GM23338 (cell line): ENCODE measurements around the gene FAM13A. TPM values are rescaled to one million over a fixed set of nuclear protein-coding genes. Genes with fewer than 3 reads are reported as not detected.

ENCODE experiments used
- ATAC-seq: fragments of 200-7000 bp; cut with Tn5 transposase; 3 replicates; pipeline ENCODE4 v1.9.1; 2020
- DNase-seq: peaks from one replicate; pipeline ENCODE4 v3.0.0-alpha.2; 2015; ENCODE audit warnings: low spot score
- H2AFZ ChIP-seq: fragments of 200-600 bp; sonication (generic); 2 replicates; pipeline ENCODE4 v1.8.0; 2016; ENCODE audit warnings: antibody characterized with exemption, mild to moderate bottlenecking, moderate library complexity
- H3F3A ChIP-seq: fragments of 200-600 bp; sonication (generic); replicated peaks from 2 replicates; pipeline ENCODE4 v1.8.0; 2017; ENCODE audit warnings: antibody characterized with exemption, mixed run types, low read depth
- H3K27ac ChIP-seq: fragments of 200-600 bp; sonication (generic); 2 replicates; pipeline ENCODE4 v1.6.1; 2016; ENCODE audit warnings: low read depth
- H3K27me3 ChIP-seq: fragments of 200-600 bp; sonication (generic); 2 replicates; pipeline ENCODE4 v1.8.0; 2016; ENCODE audit warnings: mild to moderate bottlenecking, mixed run types, moderate library complexity; ENCODE audit not compliant: insufficient read depth
- H3K36me3 ChIP-seq: fragments of 200-600 bp; sonication (generic); 2 replicates; pipeline ENCODE4 v1.8.0; 2016; ENCODE audit warnings: mild to moderate bottlenecking; ENCODE audit not compliant: insufficient read depth
- H3K4me1 ChIP-seq: fragments of 200-600 bp; sonication (generic); 2 replicates; pipeline ENCODE4 v1.8.0; 2016; ENCODE audit warnings: mild to moderate bottlenecking, moderate library complexity; ENCODE audit not compliant: insufficient read depth
- H3K4me2 ChIP-seq: fragments of 200-600 bp; sonication (generic); 2 replicates; pipeline ENCODE4 v1.7.1; 2017; ENCODE audit warnings: mixed run types
- H3K4me3 ChIP-seq: fragments of 200-600 bp; sonication (generic); 2 replicates; pipeline ENCODE4 v1.6.1; 2016; ENCODE audit warnings: mixed run types
- H3K79me2 ChIP-seq: fragments of 200-600 bp; sonication (generic); replicated peaks from 2 replicates; pipeline ENCODE4 v1.8.0; 2017; ENCODE audit warnings: mild to moderate bottlenecking; ENCODE audit not compliant: insufficient read depth
- H3K9me2 ChIP-seq: fragments of 200-600 bp; sonication (generic); 2 replicates; pipeline ENCODE4 v1.8.0; 2017; ENCODE audit not compliant: insufficient read depth
- H4K20me1 ChIP-seq: fragments of 200-600 bp; sonication (generic); replicated peaks from 2 replicates; pipeline ENCODE4 v1.8.0; 2017; ENCODE audit warnings: mild to moderate bottlenecking; ENCODE audit not compliant: insufficient read depth
- H3K27ac Mint-ChIP-seq: 2 replicates; pipeline ENCODE4 v1.8.0; 2020; ENCODE audit warnings: inconsistent platforms, mild to moderate bottlenecking, moderate library complexity, mixed read lengths
- H3K27me3 Mint-ChIP-seq: 3 replicates; pipeline ENCODE4 v1.8.0; 2022; ENCODE audit warnings: low read depth, mild to moderate bottlenecking, moderate library complexity, mixed read lengths, inconsistent platforms; ENCODE audit not compliant: insufficient read depth, poor library complexity
- H3K36me3 Mint-ChIP-seq: 3 replicates; pipeline ENCODE4 v1.8.0; 2021; ENCODE audit warnings: low read depth, mild to moderate bottlenecking, inconsistent platforms, moderate library complexity, mixed read lengths
- H3K4me1 Mint-ChIP-seq: 3 replicates; pipeline ENCODE4 v1.8.0; 2020; ENCODE audit warnings: mild to moderate bottlenecking, inconsistent platforms, mixed read lengths
- H3K4me3 Mint-ChIP-seq: 3 replicates; pipeline ENCODE4 v1.8.0; 2021; ENCODE audit warnings: moderate library complexity, mild to moderate bottlenecking, inconsistent platforms, mixed read lengths
- H3K9me3 Mint-ChIP-seq: 3 replicates; pipeline ENCODE4 v1.8.0; 2020; ENCODE audit warnings: moderate library complexity, mild to moderate bottlenecking, inconsistent platforms, mixed read lengths
- NANOG ChIP-seq: IDR thresholded peaks from 2 replicates; pipeline ENCODE4 v1.6.1; 2016; ENCODE audit warnings: antibody characterized with exemption, borderline replicate concordance
- POLR2AphosphoS5 ChIP-seq: IDR thresholded peaks from 2 replicates; pipeline ENCODE4 v1.6.1; 2016; ENCODE audit warnings: antibody characterized with exemption, low read depth
- STAT1 ChIP-seq: IDR thresholded peaks from one replicate; pipeline ENCODE4 v1.6.1; 2016; ENCODE audit warnings: antibody characterized with exemption; ENCODE audit not compliant: unreplicated experiment
- ZNF462 ChIP-seq: fragments of 250-450 bp; sonication (Bioruptor Pico); IDR thresholded peaks from 2 replicates; pipeline ENCODE4 v1.5.0; 2020; ENCODE audit warnings: mild to moderate bottlenecking, moderate library complexity
- polyA plus RNA-seq: library from polyadenylated mRNA; unstranded; fragments of >200 nt; fragmentation: Nextera tagmentation; extraction: Ambion mirVana; gene quantifications from 2 replicates; pipeline ENCODE4 v1.2.1, GENCODE V29; 2016
- total RNA-seq: library from RNA; depleted of rRNA; stranded (reverse); fragments of >200 nt; shearing (Covaris generic); gene quantifications from 2 replicates; pipeline ENCODE4 v1.2.3, GENCODE V29; 2014
- TF ChIP-seq, protein P1 (sequence below), 2 experiments: fragments of 200-600 bp in 1 of 2; sonication (generic) in 1 of 2; conservative IDR thresholded peaks; 2 replicates each; pipeline versions ENCODE4 v1.5.1 to v1.6.1; 2016 to 2017; ENCODE audit warnings: antibody characterized with exemption in 2 of 2, low read depth in 2 of 2, mild to moderate bottlenecking in 2 of 2, moderate library complexity in 1 of 2
- TF ChIP-seq, protein P2 (sequence below): IDR thresholded peaks from 2 replicates; pipeline ENCODE4 v1.6.1; 2016; ENCODE audit warnings: antibody characterized with exemption

FAM13A gene
- total and polyA plus RNA-seq, 2 experiments from 2014 or later, result 13.9 to 28.4 TPM

GRCh38 chr4:88794087-88794690, 262.8 kb downstream of the FAM13A start (continued):
- TF ChIP-seq ZNF462 (CRISPR knock-in tag), result no peak
- TF ChIP-seq POLR2AphosphoS5, result no peak
- no peak for TF ChIP-seq NANOG
- TF ChIP-seq STAT1, result no peak
- TF ChIP-seq, protein P1, sequence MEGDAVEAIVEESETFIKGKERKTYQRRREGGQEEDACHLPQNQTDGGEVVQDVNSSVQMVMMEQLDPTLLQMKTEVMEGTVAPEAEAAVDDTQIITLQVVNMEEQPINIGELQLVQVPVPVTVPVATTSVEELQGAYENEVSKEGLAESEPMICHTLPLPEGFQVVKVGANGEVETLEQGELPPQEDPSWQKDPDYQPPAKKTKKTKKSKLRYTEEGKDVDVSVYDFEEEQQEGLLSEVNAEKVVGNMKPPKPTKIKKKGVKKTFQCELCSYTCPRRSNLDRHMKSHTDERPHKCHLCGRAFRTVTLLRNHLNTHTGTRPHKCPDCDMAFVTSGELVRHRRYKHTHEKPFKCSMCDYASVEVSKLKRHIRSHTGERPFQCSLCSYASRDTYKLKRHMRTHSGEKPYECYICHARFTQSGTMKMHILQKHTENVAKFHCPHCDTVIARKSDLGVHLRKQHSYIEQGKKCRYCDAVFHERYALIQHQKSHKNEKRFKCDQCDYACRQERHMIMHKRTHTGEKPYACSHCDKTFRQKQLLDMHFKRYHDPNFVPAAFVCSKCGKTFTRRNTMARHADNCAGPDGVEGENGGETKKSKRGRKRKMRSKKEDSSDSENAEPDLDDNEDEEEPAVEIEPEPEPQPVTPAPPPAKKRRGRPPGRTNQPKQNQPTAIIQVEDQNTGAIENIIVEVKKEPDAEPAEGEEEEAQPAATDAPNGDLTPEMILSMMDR (conservative IDR thresholded peaks at IDR 0.05; ENCODE audit: low read depth in 2 of 2), result no peak

- Mint-ChIP-seq H3K4me3 (no peak overlapping the region), H3K36me3 (no peaks in the 10 kb centered on the region), H3K9me3 (no peaks in the 10 kb centered on the region), H3K27me3 (no peaks in the 10 kb centered on the region), H3K4me1 (peaks cover 25% of the 10 kb centered on the region), H3K27ac (peak overlapping the region; percentile 90)
- no peak for ATAC-seq
- Histone ChIP-seq H3K4me2 (0 out of 2 replicates have a peak overlapping the region, but pooled peaks have one; percentile 2), H3K9me2 (no peaks in the 10 kb centered on the region), H3F3A (no peaks in the 10 kb centered on the region), H2AFZ (no peak overlapping the region), H3K27ac (peak overlapping the region; percentile 55), H3K27me3 (no peaks in the 10 kb centered on the region), H4K20me1 (no peaks in the 10 kb centered on the region), H3K79me2 (no peaks in the 10 kb centered on the region), H3K4me3 (no peak overlapping the region), H3K4me1 (peaks cover 28% of the 10 kb centered on the region), H3K36me3 (no peaks in the 10 kb centered on the region)
- DNase-seq, result no peak
- TF ChIP-seq STAT1 (no peak), NANOG (no peak), ZNF462 (CRISPR knock-in tag) (no peak)
- TF ChIP-seq, protein P2, sequence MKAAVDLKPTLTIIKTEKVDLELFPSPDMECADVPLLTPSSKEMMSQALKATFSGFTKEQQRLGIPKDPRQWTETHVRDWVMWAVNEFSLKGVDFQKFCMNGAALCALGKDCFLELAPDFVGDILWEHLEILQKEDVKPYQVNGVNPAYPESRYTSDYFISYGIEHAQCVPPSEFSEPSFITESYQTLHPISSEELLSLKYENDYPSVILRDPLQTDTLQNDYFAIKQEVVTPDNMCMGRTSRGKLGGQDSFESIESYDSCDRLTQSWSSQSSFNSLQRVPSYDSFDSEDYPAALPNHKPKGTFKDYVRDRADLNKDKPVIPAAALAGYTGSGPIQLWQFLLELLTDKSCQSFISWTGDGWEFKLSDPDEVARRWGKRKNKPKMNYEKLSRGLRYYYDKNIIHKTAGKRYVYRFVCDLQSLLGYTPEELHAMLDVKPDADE, result no peak
Observed at GRCh38 chr4:88793475-88793874, 263.5 kb downstream of the FAM13A start.
